Trophoblast cell (in vitro differentiated cells and primary cell): Measurements from ENCODE around the gene GAST.

Experiments
- DNase-seq, 2 donors: peaks; one replicate each; pipeline ENCODE4 v3.0.0-alpha.2; 2016
- H2AFZ ChIP-seq: 2 replicates; pipeline ENCODE4 v1.6.1; 2013; ENCODE audit warnings: low read length, moderate library complexity, mild to moderate bottlenecking; ENCODE audit not compliant: insufficient read depth, poor library complexity
- H2AK5ac ChIP-seq: 2 replicates; pipeline ENCODE4 v1.6.1; 2013; ENCODE audit warnings: mild to moderate bottlenecking, low read length
- H2BK120ac ChIP-seq: 2 replicates; pipeline ENCODE4 v1.6.1; 2013; ENCODE audit warnings: low read length, mild to moderate bottlenecking, moderate library complexity; ENCODE audit not compliant: insufficient read depth, poor library complexity
- H2BK12ac ChIP-seq: 2 replicates; pipeline ENCODE4 v1.6.1; 2013; ENCODE audit warnings: mild to moderate bottlenecking, low read length, moderate library complexity
- H2BK5ac ChIP-seq: 2 replicates; pipeline ENCODE4 v1.6.1; 2013; ENCODE audit warnings: low read length, low read depth, moderate library complexity, mild to moderate bottlenecking; ENCODE audit not compliant: poor library complexity
- H3K14ac ChIP-seq: 2 replicates; pipeline ENCODE4 v1.6.1; 2013; ENCODE audit warnings: mild to moderate bottlenecking, low read length
- H3K18ac ChIP-seq: 2 replicates; pipeline ENCODE4 v1.6.1; 2013; ENCODE audit warnings: mild to moderate bottlenecking, low read length
- H3K23ac ChIP-seq: 2 replicates; pipeline ENCODE4 v1.6.1; 2013; ENCODE audit warnings: low read length
- H3K27ac ChIP-seq: 2 replicates; pipeline ENCODE4 v1.5.1; 2013; ENCODE audit warnings: low read depth, mild to moderate bottlenecking, inconsistent platforms, low read length, moderate library complexity
- H3K27me3 ChIP-seq: 2 replicates; pipeline ENCODE4 v1.6.1; 2013; ENCODE audit warnings: inconsistent platforms, mild to moderate bottlenecking, low read length, moderate library complexity; ENCODE audit not compliant: insufficient read depth
- H3K36me3 ChIP-seq, 2 experiments: 1 replicate in 1 of 2; 2 replicates in 1 of 2; pipeline ENCODE4 v1.6.1; 2013; ENCODE audit warnings: low read length in 2 of 2, mild to moderate bottlenecking in 2 of 2, moderate library complexity in 1 of 2; ENCODE audit not compliant: insufficient read depth in 2 of 2, control insufficient read depth in 1 of 2
- H3K4ac ChIP-seq: 2 replicates; pipeline ENCODE4 v1.6.1; 2013; ENCODE audit warnings: low read depth, mild to moderate bottlenecking, low read length, moderate library complexity
- H3K4me1 ChIP-seq, 2 experiments: 1 replicate in 1 of 2; 2 replicates in 1 of 2; pipeline ENCODE4 v1.6.1; 2013; ENCODE audit warnings: low read length in 2 of 2, mild to moderate bottlenecking in 2 of 2, moderate library complexity in 1 of 2; ENCODE audit not compliant: insufficient read depth in 2 of 2, control insufficient read depth in 1 of 2
- H3K4me2 ChIP-seq: 2 replicates; pipeline ENCODE4 v1.6.1; 2013; ENCODE audit warnings: inconsistent platforms, mild to moderate bottlenecking, low read length, moderate library complexity
- H3K4me3 ChIP-seq: 2 replicates; pipeline ENCODE4 v1.5.1; 2013; ENCODE audit warnings: mild to moderate bottlenecking, low read depth, low read length, inconsistent platforms
- H3K79me1 ChIP-seq: one replicate; pipeline ENCODE4 v1.6.1; 2013; ENCODE audit warnings: low read length
- H3K79me2 ChIP-seq: 2 replicates; pipeline ENCODE4 v1.6.1; 2013; ENCODE audit warnings: low read length, mild to moderate bottlenecking; ENCODE audit not compliant: control insufficient read depth, insufficient read depth, poor library complexity
- H3K9ac ChIP-seq: 2 replicates; pipeline ENCODE4 v1.6.1; 2013; ENCODE audit warnings: mild to moderate bottlenecking, low read length
- H3K9me3 ChIP-seq: 2 replicates; pipeline ENCODE4 v1.6.1; 2013; ENCODE audit warnings: low read depth, mild to moderate bottlenecking, control low read depth, inconsistent platforms, low read length; ENCODE audit not compliant: insufficient read depth
- H4K12ac ChIP-seq: 2 replicates; pipeline ENCODE4 v1.6.1; 2013; ENCODE audit warnings: low read depth, mild to moderate bottlenecking, low read length, moderate library complexity
- H4K8ac ChIP-seq: 2 replicates; pipeline ENCODE4 v1.6.1; 2013; ENCODE audit warnings: low read depth, mild to moderate bottlenecking, low read length, moderate library complexity
- H4K91ac ChIP-seq: one replicate; pipeline ENCODE4 v1.6.1; 2013; ENCODE audit warnings: low read depth, mild to moderate bottlenecking, low read length, moderate library complexity
- WGBS: extraction: QIAGEN DNeasy Blood & Tissue Kit; methylation state at CpG from one replicate; pipeline ENCODE4 v1.1.7; 2013; ENCODE audit warnings: missing lambda C conversion rate; ENCODE audit not compliant: insufficient read length, insufficient coverage; ENCODE audit errors: extremely low coverage; 5-methylcytosine and 5-hydroxymethylcytosine counted together

The GAST gene

DNA sequence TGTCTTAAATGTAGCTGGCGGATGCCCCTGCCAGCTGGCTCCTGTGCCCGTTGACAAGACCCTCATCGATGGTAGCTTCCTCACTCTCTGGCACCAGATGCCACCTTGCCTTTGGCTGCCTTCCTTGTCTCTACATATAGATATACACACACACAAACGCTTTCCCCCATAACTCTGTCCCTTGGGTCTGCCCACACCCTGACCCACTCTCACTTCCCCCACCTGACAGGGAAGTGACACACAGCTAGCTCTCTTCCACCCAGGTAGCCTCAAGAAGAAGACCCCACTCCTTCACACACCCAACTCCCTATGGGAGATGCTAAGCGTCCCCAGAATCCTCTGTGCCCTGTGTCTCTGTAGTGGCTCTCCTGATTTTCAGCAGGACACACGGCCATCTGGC, 48.7 kb downstream of the GAST start:
- no peak for DNase-seq

GRCh38 chr17:41762391-41762790, 50.3 kb downstream of the GAST start:
- Histone ChIP-seq H2BK120ac (no peak overlapping the region), H3K27ac (no peak overlapping the region), H3K14ac (no peak overlapping the region), H2BK5ac (no peak overlapping the region), H4K12ac (no peak overlapping the region), H3K4ac (no peak overlapping the region), H4K8ac (no peak overlapping the region), H3K27me3 (no peaks in the 10 kb centered on the region), H3K18ac (no peak overlapping the region), H3K4me2 (no peak overlapping the region), H3K9ac (no peak overlapping the region), H3K79me2 (no peaks in the 10 kb centered on the region), H3K4me3 (no peak overlapping the region), H2AFZ (no peak overlapping the region), H4K91ac (no peak overlapping the region), H3K4me1 (peaks cover 2 to 8% of the 10 kb centered on the region in 2 experiments), H2BK12ac (no peak overlapping the region), H3K23ac (no peak overlapping the region), H2AK5ac (no peak overlapping the region), H3K9me3 (peaks cover 12% of the 10 kb centered on the region), H3K36me3 (peaks cover 80 to 83% of the 10 kb centered on the region in 2 experiments), H3K79me1 (no peaks in the 10 kb centered on the region)
- peak; percentile 64 to 90 for DNase-seq
- no CpG with 5 or more reads among the region's 6 CpGs for WGBS

More for the DNA sequence above, 48.7 kb downstream of the GAST start:
- Histone ChIP-seq H3K79me1 (no peaks in the 10 kb centered on the region), H2AFZ (no peak overlapping the region), H4K8ac (no peak overlapping the region), H3K36me3 (peaks cover 84 to 88% of the 10 kb centered on the region in 2 experiments), H3K23ac (no peak overlapping the region), H3K27ac (no peak overlapping the region), H2BK120ac (no peak overlapping the region), H3K14ac (no peak overlapping the region), H2AK5ac (no peak overlapping the region), H3K27me3 (no peaks in the 10 kb centered on the region), H3K18ac (no peak overlapping the region), H3K4me2 (no peak overlapping the region), H3K9ac (no peak overlapping the region), H3K4me1 (peaks cover 2 to 8% of the 10 kb centered on the region in 2 experiments), H3K4ac (no peak overlapping the region), H2BK12ac (no peak overlapping the region), H2BK5ac (no peak overlapping the region), H3K9me3 (peaks cover 12% of the 10 kb centered on the region), H3K4me3 (no peak overlapping the region), H4K91ac (no peak overlapping the region), H4K12ac (no peak overlapping the region), H3K79me2 (no peaks in the 10 kb centered on the region)
- no CpG with 5 or more reads among the region's 6 CpGs for WGBS

GRCh38 chr17:41762841-41763240, 50.7 kb downstream of the GAST start:
- Histone ChIP-seq H4K12ac (no peak overlapping the region), H4K91ac (no peak overlapping the region), H3K27ac (peak overlapping the region; percentile 36), H3K18ac (peak overlapping the region; percentile 8), H3K9me3 (peaks cover 12% of the 10 kb centered on the region), H3K4ac (no peak overlapping the region), H3K9ac (no peak overlapping the region), H3K27me3 (no peaks in the 10 kb centered on the region), H3K4me2 (no peak overlapping the region), H3K79me2 (no peaks in the 10 kb centered on the region), H2BK12ac (no peak overlapping the region), H3K23ac (no peak overlapping the region), H3K14ac (no peak overlapping the region), H2AFZ (no peak overlapping the region), H2BK120ac (no peak overlapping the region), H3K79me1 (no peaks in the 10 kb centered on the region), H3K4me1 (peaks cover 2 to 8% of the 10 kb centered on the region in 2 experiments), H4K8ac (no peak overlapping the region), H2AK5ac (no peak overlapping the region), H3K36me3 (peaks cover 81 to 83% of the 10 kb centered on the region in 2 experiments), H2BK5ac (no peak overlapping the region), H3K4me3 (no peak overlapping the region)
- WGBS, result no CpG with 5 or more reads among the region's 16 CpGs
- DNase-seq, result peak; percentile 97 to 98

DNA sequence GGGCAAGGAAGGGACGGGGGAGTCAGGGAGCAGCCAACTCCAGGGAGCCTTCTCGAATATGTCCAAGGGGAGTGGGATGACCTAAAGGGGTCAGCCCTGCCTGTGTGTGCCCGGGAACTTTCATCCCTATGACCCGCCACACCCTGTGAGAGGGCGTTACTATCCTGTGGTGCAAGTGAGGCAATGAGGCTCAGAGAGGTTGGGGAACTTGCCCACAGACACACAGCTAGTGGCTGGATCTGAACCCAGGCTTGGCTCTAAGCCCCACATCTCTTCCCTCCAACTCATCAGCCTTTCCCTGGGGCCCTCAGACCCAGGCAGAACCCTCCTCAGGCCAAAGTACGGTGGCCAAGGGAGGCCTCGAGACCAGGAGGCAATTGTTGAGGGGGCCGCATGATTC, 51.2 kb downstream of the GAST start:
- Histone ChIP-seq H4K91ac (no peak overlapping the region), H3K9ac (no peak overlapping the region), H4K8ac (no peak overlapping the region), H3K9me3 (peaks cover 9% of the 10 kb centered on the region), H3K23ac (peak overlapping the region; percentile 31), H3K4me1 (peaks cover 2 to 8% of the 10 kb centered on the region in 2 experiments), H2BK120ac (no peak overlapping the region), H4K12ac (no peak overlapping the region), H3K79me1 (no peaks in the 10 kb centered on the region), H2BK12ac (no peak overlapping the region), H3K4ac (no peak overlapping the region), H3K36me3 (peaks cover 82% of the 10 kb centered on the region in 2 experiments), H3K27me3 (no peaks in the 10 kb centered on the region), H3K4me2 (no peak overlapping the region), H2AFZ (no peak overlapping the region), H2BK5ac (no peak overlapping the region), H3K14ac (no peak overlapping the region), H3K79me2 (no peaks in the 10 kb centered on the region), H3K18ac (peak overlapping the region; percentile 22), H3K4me3 (peak overlapping the region; percentile 23), H3K27ac (peak overlapping the region; percentile 36), H2AK5ac (no peak overlapping the region)
- WGBS, result no CpG with 5 or more reads among the region's 8 CpGs
- no peak for DNase-seq
